Heart left ventricle (tissue), 16 donors: ENCODE results near the gene CLMP. TPM values are rescaled to one million over a fixed set of nuclear protein-coding genes. Genes with fewer than 3 reads are reported as not detected.

Experiments used
- ATAC-seq, 4 donors: fragments of 200-7000 bp; cut with Tn5 transposase; one replicate each; pipeline ENCODE4 v1.9.1; 2020 to 2022; ENCODE audit warnings: moderate library complexity in 4 of 4, mild to moderate bottlenecking in 3 of 4, moderate number of reproducible peaks in 1 of 4
- DNase-seq, 5 donors: peaks; one replicate each; pipeline ENCODE4 v3.0.0-alpha.2; 2020
- H3K27ac ChIP-seq, 12 donors: fragments of 200-600 bp; sonication (generic) in 4 of 12; one replicate each; pipeline versions ENCODE4 v1.5.0 to v1.8.0; 2016 to 2022; ENCODE audit warnings: mild to moderate bottlenecking in 2 of 12
- H3K27me3 ChIP-seq, 9 donors: fragments of 200-600 bp; sonication (generic) in 2 of 9; one replicate each; pipeline versions ENCODE4 v1.5.1 to v1.8.0; 2016 to 2022; ENCODE audit warnings: mild to moderate bottlenecking in 3 of 9
- H3K36me3 ChIP-seq, 9 donors: fragments of 200-600 bp; sonication (generic) in 2 of 9; one replicate each; pipeline versions ENCODE4 v1.5.0 to v1.8.0; 2018 to 2022; ENCODE audit warnings: mild to moderate bottlenecking in 2 of 9
- H3K4me1 ChIP-seq, 12 donors: fragments of 200-600 bp; sonication (generic) in 4 of 12; one replicate each; pipeline versions ENCODE4 v1.5.0 to v1.8.0; 2016 to 2022; ENCODE audit warnings: mild to moderate bottlenecking in 3 of 12
- H3K4me3 ChIP-seq, 12 donors: fragments of 200-600 bp; sonication (generic) in 4 of 12; one replicate each; pipeline versions ENCODE4 v1.5.0 to v1.8.0; 2017 to 2022; ENCODE audit warnings: mild to moderate bottlenecking in 9 of 12, moderate library complexity in 4 of 12
- H3K9me3 ChIP-seq, 12 donors: fragments of 200-600 bp; sonication (generic) in 4 of 12; one replicate each; pipeline versions ENCODE4 v1.5.0 to v1.8.0; 2016 to 2022; ENCODE audit warnings: mild to moderate bottlenecking in 1 of 12
- CTCF ChIP-seq, 12 donors: fragments of 200-600 bp; sonication (generic) in 4 of 12; IDR thresholded peaks; one replicate each; pipeline versions ENCODE4 v1.5.0 to v1.8.0; 2018 to 2022; ENCODE audit warnings: antibody characterized with exemption in 12 of 12, mild to moderate bottlenecking in 5 of 12
- POLR2A ChIP-seq, 2 donors: fragments of 450-650 bp; IDR thresholded peaks; one replicate each; pipeline ENCODE4 v1.6.1; 2017; ENCODE audit warnings: antibody characterized with exemption in 2 of 2, mild to moderate bottlenecking in 2 of 2, moderate library complexity in 2 of 2
- WGBS, 4 donors: extraction: QIAGEN DNeasy Blood & Tissue Kit in 2 of 4; methylation state at CpG; one replicate each; pipeline versions ENCODE4 v1.1.5 to v1.1.7; 2013 to 2018; 5-methylcytosine and 5-hydroxymethylcytosine counted together
- intact Hi-C, 10 donors: fragments of 100-400 bp; cut with DNase I; formaldehyde crosslinking; loops; one replicate each; pipeline versions ENCODE4 v1.11.1 to v1.14.2; 2022
- polyA plus RNA-seq, 2 donors: library from polyadenylated mRNA; stranded (reverse); fragments of 200-250 nt; gene quantifications; one replicate each; pipeline ENCODE4 v1.2.3, GENCODE V29; 2013
- total RNA-seq, 9 donors: library from RNA; depleted of rRNA in 2 of 9; stranded (reverse); fragments of >200 nt in 2 of 9; fragmentation: NEBNext Ultra II Directional in 3 of 9; extraction: Animal tissue kit (Norgen Biotek cat#: 25700) in 3 of 9; gene quantifications; one replicate each; pipeline versions ENCODE4 v1.1.0 to v1.2.4, GENCODE V29; 2016 to 2023
- donor health status: ischemic (EF 13 %, LVEDD 7.1; RV severe dilation, severe dysfunction).
- donor health status: healthy with polysubstance abuse.
- donor health status: DM: no; HTN: yes; CAD: no.
- donor health status: DM: no; HTN: no; CAD: no.
- donor health status: ischemic (EF 25% LVEDD 6.9; RV normal size, moderate dysfunction).
- donor health status: ischemic (EF 25% LVEDD 5.7; RV mildly dilated, moderate dysfunction).
- donor health status: healthy.
- donor health status: DM: yes; HTN: yes; CAD: no.
- donor health status: ischemic (EF 35%, LVEDD 5.7; RV mildly dilated, moderate dysfunction).
- donor health status: nonischemic (EF 11% LVEDD 7.7; RV severe dilation, severe dysfunction).
- donor health status: DM: yes; HTN: yes; CAD: no.
- donor health status: PGD.
- donor health status: ischemic (EF 29% LVEDD 5.4; RV normal size, mild dysfunction).
- donor health status: nonischemic (EF 23%, LVEDD 6.1; RV moderate dilation, normal function).

CLMP gene
- total and polyA plus RNA-seq, 11 donors, result 1.9 to 18.4 (median 5.8) TPM

GRCh38 chr11:123214396-123214795 is 19.3 kb upstream of the CLMP start:
- ATAC-seq (no peak), DNase-seq (no peak)
- Histone ChIP-seq H3K36me3 (no peaks in the 10 kb centered on the region), H3K4me3 (no peak overlapping the region), H3K4me1 (no peaks in the 10 kb centered on the region), H3K9me3 (no peaks in the 10 kb centered on the region), H3K27ac (no peak overlapping the region), H3K27me3 (peaks cover 0 to 37% (median 0%) of the 10 kb centered on the region in 9 donors)
- 82 to 88% (median 84%) methylated on average over 4 of the region's 4 CpGs for WGBS, 4 donors
- TF ChIP-seq POLR2A (IDR thresholded peaks at IDR 0.05) (no peak), CTCF (IDR thresholded peaks at IDR 0.05) (no peak)
- intact Hi-C loops, result no loop called here

GRCh38 chr11:123213307-123213771 is 18.3 kb upstream of the CLMP start:
- H3K9me3 ChIP-seq, result no peaks in the 10 kb centered on the region
- ATAC-seq (no peak), DNase-seq (no peak)
- no peak overlapping the region for H3K27ac ChIP-seq
- intact Hi-C loops, result no loop called here
- TF ChIP-seq CTCF (IDR thresholded peaks at IDR 0.05) (no peak), POLR2A (IDR thresholded peaks at IDR 0.05) (no peak)
- H3K27me3 ChIP-seq, result peaks cover 0 to 32% (median 0%) of the 10 kb centered on the region in 9 donors
- no peaks in the 10 kb centered on the region for H3K36me3 ChIP-seq
- WGBS, 4 donors, result 91 to 94% (median 93%) methylated on average over 11 of the region's 11 CpGs
- H3K4me3 ChIP-seq, result no peak overlapping the region
- H3K4me1 ChIP-seq, result no peaks in the 10 kb centered on the region

- DNase-seq (no peak), ATAC-seq (no peak)
- Histone ChIP-seq H3K36me3 (no peaks in the 10 kb centered on the region), H3K27me3 (peaks cover 0 to 32% (median 0%) of the 10 kb centered on the region in 9 donors), H3K27ac (peak overlapping the region in 1 of 12 donors; percentile 28), H3K9me3 (no peaks in the 10 kb centered on the region), H3K4me1 (no peaks in the 10 kb centered on the region), H3K4me3 (no peak overlapping the region)
- 78 to 86% (median 83%) methylated on average over 1 of the region's 1 CpG for WGBS, 4 donors
- intact Hi-C loops, result no loop called here
- TF ChIP-seq CTCF (IDR thresholded peaks at IDR 0.05) (no peak), POLR2A (IDR thresholded peaks at IDR 0.05) (no peak)
These were observed 17.4 kb upstream of the CLMP start for GRCh38 chr11:123212406-123212805.

GRCh38 chr11:123211981-123212380 is 16.9 kb upstream of the CLMP start:
- peaks cover 0 to 33% (median 0%) of the 10 kb centered on the region in 9 donors for H3K27me3 ChIP-seq
- H3K4me1 ChIP-seq, result peaks cover 0 to under 1% (median 0%) of the 10 kb centered on the region in 12 donors
- H3K9me3 ChIP-seq, result no peaks in the 10 kb centered on the region
- TF ChIP-seq POLR2A (IDR thresholded peaks at IDR 0.05) (no peak), CTCF (IDR thresholded peaks at IDR 0.05) (no peak)
- H3K4me3 ChIP-seq, result no peak overlapping the region
- H3K27ac ChIP-seq, result peak overlapping the region in 1 of 12 donors; percentile 28
- DNase-seq (no peak), ATAC-seq (no peak)
- intact Hi-C loops, result no loop called here
- H3K36me3 ChIP-seq, result no peaks in the 10 kb centered on the region
- WGBS, 4 donors, result 51 to 65% (median 59%) methylated on average over 8 of the region's 8 CpGs
